Fibroblast of villous mesenchyme (primary cell): ENCODE results near the gene GOLM1. TPM values are rescaled to one million over a fixed set of nuclear protein-coding genes. Genes with fewer than 3 reads are reported as not detected.

Experiments used
- DNase-seq: peaks from one replicate; pipeline ENCODE4 v3.0.0-alpha.2; 2010; ENCODE audit warnings: low read depth
- H3K4me3 ChIP-seq: 2 replicates; pipeline ENCODE4 v1.5.1; 2011; ENCODE audit warnings: low read depth, mild to moderate bottlenecking, low read length
- total RNA-seq: library from RNA; depleted of rRNA; stranded (reverse); fragments of >200 nt; gene quantifications from 2 replicates; pipeline ENCODE4 v1.2.3, GENCODE V29; 2012
- TF ChIP-seq, protein P1 (sequence below): IDR thresholded peaks from 2 replicates; pipeline ENCODE4 v1.5.1; 2012; ENCODE audit warnings: low read depth, mild to moderate bottlenecking, low read length; ENCODE audit not compliant: insufficient read depth

The GOLM1 gene
- total RNA-seq, 1 donor: 34.1 TPM

DNA sequence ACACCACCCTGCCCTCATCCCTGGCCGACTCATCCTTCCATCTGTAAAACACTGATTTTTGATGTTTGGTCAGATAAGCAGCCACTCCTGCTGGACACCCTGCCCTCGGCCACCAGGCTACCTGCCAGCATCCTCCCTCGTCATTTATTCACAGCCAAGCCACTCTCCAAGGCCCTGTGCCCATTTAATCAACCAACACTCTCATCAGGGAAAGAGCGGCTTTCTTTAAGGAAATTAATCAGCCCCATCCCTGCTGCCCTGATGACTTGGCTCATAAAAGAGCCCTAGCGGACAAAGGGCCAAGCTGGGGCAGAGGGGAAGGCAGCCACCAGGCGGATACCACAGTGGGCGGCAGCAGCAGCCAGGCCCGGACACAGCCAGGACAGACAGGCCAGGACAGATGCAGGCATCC is 52.4 kb downstream of the GOLM1 start:
- TF ChIP-seq, protein P1, sequence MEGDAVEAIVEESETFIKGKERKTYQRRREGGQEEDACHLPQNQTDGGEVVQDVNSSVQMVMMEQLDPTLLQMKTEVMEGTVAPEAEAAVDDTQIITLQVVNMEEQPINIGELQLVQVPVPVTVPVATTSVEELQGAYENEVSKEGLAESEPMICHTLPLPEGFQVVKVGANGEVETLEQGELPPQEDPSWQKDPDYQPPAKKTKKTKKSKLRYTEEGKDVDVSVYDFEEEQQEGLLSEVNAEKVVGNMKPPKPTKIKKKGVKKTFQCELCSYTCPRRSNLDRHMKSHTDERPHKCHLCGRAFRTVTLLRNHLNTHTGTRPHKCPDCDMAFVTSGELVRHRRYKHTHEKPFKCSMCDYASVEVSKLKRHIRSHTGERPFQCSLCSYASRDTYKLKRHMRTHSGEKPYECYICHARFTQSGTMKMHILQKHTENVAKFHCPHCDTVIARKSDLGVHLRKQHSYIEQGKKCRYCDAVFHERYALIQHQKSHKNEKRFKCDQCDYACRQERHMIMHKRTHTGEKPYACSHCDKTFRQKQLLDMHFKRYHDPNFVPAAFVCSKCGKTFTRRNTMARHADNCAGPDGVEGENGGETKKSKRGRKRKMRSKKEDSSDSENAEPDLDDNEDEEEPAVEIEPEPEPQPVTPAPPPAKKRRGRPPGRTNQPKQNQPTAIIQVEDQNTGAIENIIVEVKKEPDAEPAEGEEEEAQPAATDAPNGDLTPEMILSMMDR: no peak
- DNase-seq: no peak
- H3K4me3 ChIP-seq: no peak overlapping the region

DNA sequence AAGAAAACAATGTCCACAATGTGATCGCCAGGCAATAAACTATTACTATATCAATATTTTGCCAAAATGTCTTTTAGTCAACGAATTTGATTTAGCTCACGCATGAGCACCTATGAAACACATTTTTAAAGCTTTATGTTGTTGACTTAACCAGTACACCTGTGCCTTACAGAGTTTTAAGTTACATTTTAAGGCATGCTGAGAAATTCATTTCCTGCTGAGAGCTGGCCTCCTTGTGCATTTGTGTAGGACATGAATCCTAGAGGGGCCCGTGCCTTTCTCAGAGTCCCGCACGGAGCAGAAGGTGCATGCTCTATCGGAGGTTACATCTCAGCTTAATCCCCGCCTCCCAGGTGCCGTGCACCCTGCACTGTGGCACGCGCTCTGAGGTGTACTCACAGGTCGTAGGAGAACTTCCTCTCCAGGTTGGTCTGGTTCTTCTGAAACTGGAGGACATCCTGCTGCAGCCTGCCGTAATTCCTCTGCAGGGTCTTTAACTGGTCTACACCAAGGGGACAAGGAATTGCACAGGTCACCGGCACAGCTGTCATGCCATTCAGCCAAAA is 53.2 kb downstream of the GOLM1 start:
- TF ChIP-seq, protein P1: no peak
- DNase-seq: no peak
- no peak overlapping the region for H3K4me3 ChIP-seq

DNA sequence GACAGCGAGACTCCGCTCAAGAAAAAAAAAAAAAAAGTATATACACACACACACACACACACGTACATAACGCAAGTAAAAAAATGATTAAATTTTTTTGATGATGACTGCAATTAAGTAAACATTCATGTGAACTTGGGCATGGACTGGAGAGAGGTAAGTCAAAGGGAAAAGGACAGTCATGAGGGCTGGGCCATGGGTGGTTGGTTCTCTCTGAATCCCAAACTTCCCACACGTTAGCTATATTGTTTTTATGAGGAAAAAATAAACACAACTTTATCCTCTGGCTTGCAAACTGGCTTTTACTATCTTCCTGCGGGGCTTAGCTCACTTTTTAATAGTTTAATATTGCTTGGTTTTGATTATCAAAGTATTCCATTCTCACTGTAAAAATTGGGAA is 53.7 kb downstream of the GOLM1 start:
- TF ChIP-seq, protein P1: no peak
- DNase-seq: no peak
- no peak overlapping the region for H3K4me3 ChIP-seq

DNA sequence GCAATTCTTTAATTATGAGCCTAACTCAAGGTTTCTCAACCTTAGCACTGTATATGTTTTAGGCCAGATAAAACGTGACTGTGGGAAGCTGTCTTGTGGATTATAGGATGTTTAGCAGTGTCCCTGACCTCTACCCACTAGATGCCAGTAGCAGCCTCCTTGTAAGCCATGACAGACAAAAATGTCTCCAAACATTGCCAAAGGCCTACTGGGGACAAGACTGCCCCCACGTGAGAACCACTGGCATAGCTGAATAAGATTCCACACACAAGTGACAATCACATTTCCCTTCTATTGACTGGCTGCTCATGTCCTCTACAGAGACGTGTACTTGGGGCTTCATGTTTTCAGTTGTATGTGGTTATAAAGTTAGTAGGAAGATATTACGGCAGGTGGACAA is 55.4 kb downstream of the GOLM1 start:
- DNase-seq: no peak
- H3K4me3 ChIP-seq: no peak overlapping the region
- TF ChIP-seq, protein P1: no peak

DNA sequence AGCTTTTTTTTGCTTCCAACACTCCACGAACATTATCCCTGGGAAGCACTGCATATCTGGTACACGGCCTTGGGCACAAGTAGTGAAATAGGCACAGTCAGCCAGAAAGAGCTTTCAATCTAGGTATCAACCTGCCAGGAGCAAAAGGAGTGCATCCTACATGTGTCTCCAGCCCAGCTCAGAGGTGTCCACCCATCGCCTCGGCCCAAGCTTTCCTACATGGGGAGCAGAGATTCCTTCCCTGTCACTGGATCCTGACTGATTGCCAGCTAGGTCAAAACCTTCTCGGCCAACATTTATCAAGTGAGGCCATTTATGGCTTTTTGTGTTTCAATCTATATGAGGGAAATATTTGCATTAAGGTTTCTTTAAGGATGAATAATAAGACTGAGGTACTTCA is 55.8 kb downstream of the GOLM1 start:
- no peak for DNase-seq
- TF ChIP-seq, protein P1: no peak
- H3K4me3 ChIP-seq: no peak overlapping the region

DNA sequence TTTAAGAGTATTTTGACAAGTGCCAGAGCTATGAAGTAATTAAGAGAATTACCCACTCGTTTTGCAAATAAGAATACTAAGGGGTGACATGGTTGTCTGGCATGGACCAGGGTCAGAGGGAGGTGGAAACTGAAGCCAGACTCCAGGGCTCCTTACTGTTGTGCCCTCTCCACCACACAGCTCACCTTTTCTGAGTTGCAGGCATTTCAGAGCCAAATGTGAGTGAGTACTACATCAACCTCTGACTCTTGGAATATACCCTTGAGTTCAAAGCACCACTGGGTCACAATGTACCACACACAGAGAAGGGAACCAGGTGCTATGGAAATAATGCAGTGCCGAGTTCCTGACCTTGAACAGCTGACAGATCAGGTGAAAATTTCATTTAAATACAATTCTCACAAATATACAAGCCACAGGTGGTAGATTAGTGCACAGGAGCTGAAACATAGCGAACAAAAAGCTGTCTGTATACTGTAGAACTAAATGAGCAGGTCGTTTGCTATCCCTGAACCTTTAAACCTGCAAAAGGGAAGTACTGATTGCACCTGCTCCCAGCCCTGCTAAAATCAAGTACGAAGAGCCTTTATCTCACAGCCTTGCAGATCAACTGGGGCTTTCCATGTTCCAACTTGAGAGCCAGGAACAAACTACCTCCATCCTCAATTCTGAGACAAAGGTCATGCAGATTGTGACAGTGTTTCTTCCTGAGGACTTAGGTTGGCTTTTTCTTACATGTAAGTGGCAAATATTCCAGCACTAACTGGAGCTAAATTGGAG is 57.0 kb downstream of the GOLM1 start:
- TF ChIP-seq, protein P1: no peak
- DNase-seq: peak; percentile 39

DNA sequence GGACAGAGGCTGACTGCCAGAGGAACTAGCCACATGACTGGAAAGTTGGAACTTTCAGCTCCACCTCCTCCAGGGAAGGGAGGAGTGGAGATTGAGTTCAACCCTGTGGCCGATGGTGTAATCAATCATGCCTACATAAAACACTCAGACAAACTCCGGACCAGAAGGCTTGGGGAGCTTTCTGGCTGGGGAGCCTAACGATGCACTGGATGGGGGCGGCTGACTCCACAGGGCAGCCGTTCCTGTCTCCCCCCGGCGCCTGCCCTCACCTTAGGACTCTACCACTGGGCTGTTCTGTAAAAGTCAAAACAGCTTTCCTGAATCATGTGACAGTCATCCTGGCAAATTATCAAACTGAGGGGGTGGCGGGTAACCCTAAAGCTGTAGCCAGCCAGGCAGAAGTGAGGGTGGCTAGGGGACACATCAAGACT is 58.0 kb downstream of the GOLM1 start:
- TF ChIP-seq, protein P1: no peak
- peak; percentile 79 for DNase-seq
- H3K4me3 ChIP-seq: peak overlapping the region; percentile 21

More for the DNA sequence above, 57.0 kb downstream of the GOLM1 start:
- no peak overlapping the region for H3K4me3 ChIP-seq
